ENCODE measurements around the gene MTRF1. TPM values are rescaled to one million over a fixed set of nuclear protein-coding genes. Genes with fewer than 3 reads are reported as not detected.
"Not testable (repeated sequence)": the region's sequence is repeated elsewhere in the genome, so short reads cannot be mapped to it uniquely, and the experiment has no call there.

MTRF1 gene
- total RNA-seq, 1 donor from 2014 or later, result 12.3 TPM

GRCh38 chr13:41178040-41178439 lies 85.3 kb downstream of the MTRF1 start:
- DNase-seq (ENCODE audit: low spot score), result no peak

- no peak for DNase-seq (ENCODE audit: low spot score)
Measured at GRCh38 chr13:41177616-41178015, 85.8 kb downstream of the MTRF1 start.

- DNase-seq (ENCODE audit: low spot score), result not testable (repeated sequence)
Measured at GRCh38 chr13:41175576-41175975, 87.8 kb downstream of the MTRF1 start.

Other genes with a start within 250 kb of the MTRF1 start
- 124 TPM for gene ELF1, start 244.3 kb downstream of the MTRF1 start, total RNA-seq
- gene WBP4, start 202.1 kb downstream of the MTRF1 start, total RNA-seq, result 11.3 TPM
- gene KBTBD6, start 130.8 kb downstream of the MTRF1 start, total RNA-seq, result 7.0 TPM
- gene KBTBD7, start 69.0 kb downstream of the MTRF1 start, total RNA-seq, result 6.4 TPM
- 34.9 TPM for gene NAA16, start 47.7 kb upstream of the MTRF1 start, total RNA-seq
- gene RGCC, start 194.0 kb upstream of the MTRF1 start, total RNA-seq, result 11.9 TPM

All from ureter (tissue), 1 donor.